NCI-H1436 (cell line): ENCODE results near the gene FRMD1.

ENCODE experiments used
- DNase-seq: peaks from one replicate; lab custom pipeline; 2025; lab: John Stamatoyannopoulos, UW

FRMD1 gene

GRCh38 chr6:168095716-168096250 is 16.8 kb upstream of the FRMD1 start:
- no peak for DNase-seq

- no peak for DNase-seq
Measured at GRCh38 chr6:168095171-168095691, 16.2 kb upstream of the FRMD1 start.

GRCh38 chr6:168093634-168094033 is 14.6 kb upstream of the FRMD1 start:
- DNase-seq: no peak

GRCh38 chr6:168093071-168093505 is 14.1 kb upstream of the FRMD1 start:
- DNase-seq: no peak

- no peak for DNase-seq
Measured at GRCh38 chr6:168092541-168092940, 13.5 kb upstream of the FRMD1 start.

GRCh38 chr6:168091381-168092264 is 12.6 kb upstream of the FRMD1 start:
- DNase-seq: no peak

- no peak for DNase-seq
Measured at GRCh38 chr6:168090706-168091105, 11.7 kb upstream of the FRMD1 start.

- DNase-seq: no peak
Measured at GRCh38 chr6:168090064-168090690, 11.2 kb upstream of the FRMD1 start.

GRCh38 chr6:168089186-168090063 is 10.4 kb upstream of the FRMD1 start:
- DNase-seq: no peak

GRCh38 chr6:168088161-168089053 is 9.4 kb upstream of the FRMD1 start:
- DNase-seq: no peak

GRCh38 chr6:168087436-168088160 is 8.6 kb upstream of the FRMD1 start:
- no peak for DNase-seq

GRCh38 chr6:168086616-168087015 is 7.6 kb upstream of the FRMD1 start:
- DNase-seq: no peak

- no peak for DNase-seq
Measured at GRCh38 chr6:168086066-168086465, 7.1 kb upstream of the FRMD1 start.

GRCh38 chr6:168084465-168085160 is 5.6 kb upstream of the FRMD1 start:
- no peak for DNase-seq

- no peak for DNase-seq
Measured at GRCh38 chr6:168083514-168083885, 4.5 kb upstream of the FRMD1 start.

- DNase-seq: no peak
Measured at GRCh38 chr6:168082860-168083513, 4.0 kb upstream of the FRMD1 start.

- no peak for DNase-seq
Measured at GRCh38 chr6:168081858-168082546, 3.0 kb upstream of the FRMD1 start.

- DNase-seq: no peak
Measured at GRCh38 chr6:168080393-168081077, 1.5 kb upstream of the FRMD1 start.
